Measurements from ENCODE around the gene CIZ1.

Gene CIZ1

DNA sequence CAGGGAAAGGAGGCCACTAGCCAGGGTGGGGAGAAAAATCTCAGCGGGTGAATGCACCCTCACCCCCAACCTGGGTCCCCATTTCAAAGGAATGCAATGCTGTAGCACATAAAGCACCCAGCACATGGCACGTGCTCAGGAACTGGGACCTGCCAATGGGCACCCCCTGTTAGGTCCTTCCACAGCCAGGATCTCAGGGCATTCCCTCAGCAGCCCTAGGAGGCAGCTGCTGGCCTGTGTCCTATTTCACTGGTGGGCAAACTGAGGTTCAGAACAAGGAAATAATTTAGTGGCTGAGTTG lies 20.6 kb upstream of the CIZ1 start:
- Histone ChIP-seq H2BK120ac (ENCODE audit: low read depth, low read length) (no peak overlapping the region), H3K27ac (replicated peaks; ENCODE audit: low read length) (no peak overlapping the region), H2AK5ac (ENCODE audit: low read depth, low read length) (no peak overlapping the region), H3K9me3 (replicated peaks in 1 of 2; ENCODE audit: control insufficient read depth in 2 of 2, insufficient read depth in 1 of 2, low read depth in 1 of 2, low read length in 2 of 2) (no peaks in the 10 kb centered on the region), H3K9ac (ENCODE audit: low read depth, low read length, poor library complexity) (no peak overlapping the region), H3K18ac (ENCODE audit: low read length) (no peak overlapping the region), H4K91ac (ENCODE audit: low read depth, low read length, poor library complexity) (no peak overlapping the region), H2AFZ (ENCODE audit: low read length) (no peak overlapping the region), H3K14ac (ENCODE audit: low read length) (no peak overlapping the region), H2BK5ac (ENCODE audit: low read length) (no peak overlapping the region), H3K23ac (ENCODE audit: low read depth, low read length, poor library complexity) (peak overlapping the region; percentile 37), H2BK15ac (ENCODE audit: low read length) (no peak overlapping the region), H3K4me1 (ENCODE audit: control insufficient read depth in 2 of 2, insufficient read depth in 1 of 2, low read depth in 1 of 2, low read length in 2 of 2) (peaks cover 7 to 14% of the 10 kb centered on the region in 2 donors), H3K4me2 (ENCODE audit: insufficient read depth, low read length, poor library complexity, severe bottlenecking) (no peak overlapping the region), H3K79me1 (ENCODE audit: low read depth, low read length) (peaks cover 8% of the 10 kb centered on the region), H4K8ac (ENCODE audit: low read depth, low read length) (no peak overlapping the region), H3K36me3 (replicated peaks in 1 of 2; ENCODE audit: control insufficient read depth in 2 of 2, insufficient read depth in 2 of 2, low read length in 2 of 2) (peaks cover 0 to 6% of the 10 kb centered on the region in 2 donors), H3K27me3 (ENCODE audit: control insufficient read depth in 3 of 3, insufficient read depth in 3 of 3, low read depth in 1 of 3, low read length in 3 of 3) (no peaks in the 10 kb centered on the region), H2BK12ac (ENCODE audit: low read length) (no peak overlapping the region), H3K4ac (ENCODE audit: low read length) (no peak overlapping the region), H3K4me3 (ENCODE audit: low read length in 2 of 2) (no peak overlapping the region)
- no CpG with 5 or more reads among the region's 2 CpGs for WGBS, 2 donors (ENCODE audit: extremely low coverage in 2 of 2, insufficient read length in 2 of 2, insufficient replicate concordance in 1 of 2)
- DNase-seq (ENCODE audit: low spot score), result no peak

- H2BK120ac ChIP-seq (ENCODE audit: low read depth, low read length), result no peak overlapping the region
- no CpG with 5 or more reads among the region's 12 CpGs for WGBS, 2 donors (ENCODE audit: extremely low coverage in 2 of 2, insufficient read length in 2 of 2, insufficient replicate concordance in 1 of 2)
Observed at GRCh38 chr9:128211186-128211980, 20.0 kb upstream of the CIZ1 start.

GRCh38 chr9:128208946-128209669 lies 17.7 kb upstream of the CIZ1 start:
- Histone ChIP-seq H3K4me3 (ENCODE audit: low read length in 2 of 2) (no peak overlapping the region), H3K36me3 (replicated peaks in 1 of 2; ENCODE audit: control insufficient read depth in 2 of 2, insufficient read depth in 2 of 2, low read length in 2 of 2) (peaks cover 0 to 11% of the 10 kb centered on the region in 2 donors), H3K9ac (ENCODE audit: low read depth, low read length, poor library complexity) (peak overlapping the region; percentile 50), H2AK5ac (ENCODE audit: low read depth, low read length) (no peak overlapping the region), H3K4me1 (ENCODE audit: control insufficient read depth in 2 of 2, insufficient read depth in 1 of 2, low read depth in 1 of 2, low read length in 2 of 2) (peaks cover 7% of the 10 kb centered on the region in 2 donors), H3K4me2 (ENCODE audit: insufficient read depth, low read length, poor library complexity, severe bottlenecking) (no peak overlapping the region), H4K8ac (ENCODE audit: low read depth, low read length) (peak overlapping the region; percentile 30), H3K9me3 (replicated peaks in 1 of 2; ENCODE audit: control insufficient read depth in 2 of 2, insufficient read depth in 1 of 2, low read depth in 1 of 2, low read length in 2 of 2) (no peaks in the 10 kb centered on the region), H2BK5ac (ENCODE audit: low read length) (peak overlapping the region; percentile 46), H3K27me3 (ENCODE audit: control insufficient read depth in 3 of 3, insufficient read depth in 3 of 3, low read depth in 1 of 3, low read length in 3 of 3) (no peaks in the 10 kb centered on the region), H3K4ac (ENCODE audit: low read length) (no peak overlapping the region), H4K91ac (ENCODE audit: low read depth, low read length, poor library complexity) (no peak overlapping the region), H2BK15ac (ENCODE audit: low read length) (no peak overlapping the region), H2BK120ac (ENCODE audit: low read depth, low read length) (no peak overlapping the region), H2AFZ (ENCODE audit: low read length) (no peak overlapping the region), H3K23ac (ENCODE audit: low read depth, low read length, poor library complexity) (peak overlapping the region; percentile 35), H2BK12ac (ENCODE audit: low read length) (no peak overlapping the region), H3K27ac (replicated peaks; ENCODE audit: low read length) (no peak overlapping the region), H3K79me1 (ENCODE audit: low read depth, low read length) (peaks cover 9% of the 10 kb centered on the region), H3K14ac (ENCODE audit: low read length) (no peak overlapping the region), H3K18ac (ENCODE audit: low read length) (no peak overlapping the region)
- DNase-seq (ENCODE audit: low spot score), result no peak
- WGBS, 2 donors (ENCODE audit: extremely low coverage in 2 of 2, insufficient read length in 2 of 2, insufficient replicate concordance in 1 of 2), result no CpG with 5 or more reads among the region's 15 CpGs

More at GRCh38 chr9:128211186-128211980, 20.0 kb upstream of the CIZ1 start:
- DNase-seq (ENCODE audit: low spot score), result no peak
- Histone ChIP-seq H2AFZ (ENCODE audit: low read length) (no peak overlapping the region), H3K14ac (ENCODE audit: low read length) (no peak overlapping the region), H3K23ac (ENCODE audit: low read depth, low read length, poor library complexity) (peak overlapping the region; percentile 37), H2BK5ac (ENCODE audit: low read length) (no peak overlapping the region), H3K27ac (replicated peaks; ENCODE audit: low read length) (no peak overlapping the region), H3K36me3 (replicated peaks in 1 of 2; ENCODE audit: control insufficient read depth in 2 of 2, insufficient read depth in 2 of 2, low read length in 2 of 2) (peaks cover 0 to 6% of the 10 kb centered on the region in 2 donors), H4K91ac (ENCODE audit: low read depth, low read length, poor library complexity) (no peak overlapping the region), H3K9me3 (replicated peaks in 1 of 2; ENCODE audit: control insufficient read depth in 2 of 2, insufficient read depth in 1 of 2, low read depth in 1 of 2, low read length in 2 of 2) (no peaks in the 10 kb centered on the region), H3K4me3 (ENCODE audit: low read length in 2 of 2) (no peak overlapping the region), H3K9ac (ENCODE audit: low read depth, low read length, poor library complexity) (no peak overlapping the region), H2AK5ac (ENCODE audit: low read depth, low read length) (no peak overlapping the region), H3K18ac (ENCODE audit: low read length) (no peak overlapping the region), H2BK15ac (ENCODE audit: low read length) (no peak overlapping the region), H3K4me2 (ENCODE audit: insufficient read depth, low read length, poor library complexity, severe bottlenecking) (no peak overlapping the region), H3K4ac (ENCODE audit: low read length) (no peak overlapping the region), H3K4me1 (ENCODE audit: control insufficient read depth in 2 of 2, insufficient read depth in 1 of 2, low read depth in 1 of 2, low read length in 2 of 2) (peaks cover 7 to 14% of the 10 kb centered on the region in 2 donors), H3K27me3 (ENCODE audit: control insufficient read depth in 3 of 3, insufficient read depth in 3 of 3, low read depth in 1 of 3, low read length in 3 of 3) (no peaks in the 10 kb centered on the region), H3K79me1 (ENCODE audit: low read depth, low read length) (peaks cover 8% of the 10 kb centered on the region), H4K8ac (ENCODE audit: low read depth, low read length) (no peak overlapping the region), H2BK12ac (ENCODE audit: low read length) (no peak overlapping the region)

- peak overlapping the region in 1 of 2 donors; percentile 21 for H3K4me3 ChIP-seq (ENCODE audit: low read length in 2 of 2)
- no peaks in the 10 kb centered on the region for H3K27me3 ChIP-seq (ENCODE audit: control insufficient read depth in 3 of 3, insufficient read depth in 3 of 3, low read depth in 1 of 3, low read length in 3 of 3)
- H2AK5ac ChIP-seq (ENCODE audit: low read depth, low read length), result no peak overlapping the region
- DNase-seq (ENCODE audit: low spot score), result no peak
- no peak overlapping the region for H3K14ac ChIP-seq (ENCODE audit: low read length)
- H3K4ac ChIP-seq (ENCODE audit: low read length), result no peak overlapping the region
- H3K36me3 ChIP-seq (replicated peaks in 1 of 2; ENCODE audit: control insufficient read depth in 2 of 2, insufficient read depth in 2 of 2, low read length in 2 of 2), result peaks cover 0 to 10% of the 10 kb centered on the region in 2 donors
- no peak overlapping the region for H2BK12ac ChIP-seq (ENCODE audit: low read length)
- no peak overlapping the region for H3K9ac ChIP-seq (ENCODE audit: low read depth, low read length, poor library complexity)
- peaks cover 9% of the 10 kb centered on the region for H3K79me1 ChIP-seq (ENCODE audit: low read depth, low read length)
- H2BK120ac ChIP-seq (ENCODE audit: low read depth, low read length), result no peak overlapping the region
- H4K91ac ChIP-seq (ENCODE audit: low read depth, low read length, poor library complexity), result no peak overlapping the region
- no peak overlapping the region for H2BK5ac ChIP-seq (ENCODE audit: low read length)
- H3K23ac ChIP-seq (ENCODE audit: low read depth, low read length, poor library complexity), result no peak overlapping the region
- no peak overlapping the region for H3K4me2 ChIP-seq (ENCODE audit: insufficient read depth, low read length, poor library complexity, severe bottlenecking)
- peaks cover 7% of the 10 kb centered on the region in 2 donors for H3K4me1 ChIP-seq (ENCODE audit: control insufficient read depth in 2 of 2, insufficient read depth in 1 of 2, low read depth in 1 of 2, low read length in 2 of 2)
- H3K27ac ChIP-seq (replicated peaks; ENCODE audit: low read length), result no peak overlapping the region
- H2AFZ ChIP-seq (ENCODE audit: low read length), result no peak overlapping the region
- no peak overlapping the region for H4K8ac ChIP-seq (ENCODE audit: low read depth, low read length)
- WGBS, 2 donors (ENCODE audit: extremely low coverage in 2 of 2, insufficient read length in 2 of 2, insufficient replicate concordance in 1 of 2), result no CpG with 5 or more reads among the region's 7 CpGs
- no peak overlapping the region for H3K18ac ChIP-seq (ENCODE audit: low read length)
- H2BK15ac ChIP-seq (ENCODE audit: low read length), result no peak overlapping the region
- no peaks in the 10 kb centered on the region for H3K9me3 ChIP-seq (replicated peaks in 1 of 2; ENCODE audit: control insufficient read depth in 2 of 2, insufficient read depth in 1 of 2, low read depth in 1 of 2, low read length in 2 of 2)
Observed at GRCh38 chr9:128208386-128208785, 17.0 kb upstream of the CIZ1 start.

Data from neuronal stem cell (in vitro differentiated cells).